HG02884 (cell line): ENCODE results near the gene CNNM4.

Experiments used
- ATAC-seq: cut with Tn5 transposase; IDR thresholded peaks from one replicate; pipeline ENCODE4 v1.9.1; 2021; ENCODE audit warnings: mild to moderate bottlenecking, moderate library complexity; ENCODE audit not compliant: unreplicated experiment

The CNNM4 gene

GRCh38 chr2:96760036-96760985 lies at the start of gene CNNM4:
Gene CNNM4, plus strand, starts transcription at chr2:96760902. Its CDS starts 98 bp downstream, at chr2:96761000.
- peak; percentile 77 for ATAC-seq

GRCh38 chr2:96710985-96711384 lies 49.7 kb upstream of the CNNM4 start:
- ATAC-seq = no peak

- no peak for ATAC-seq
Observed at GRCh38 chr2:96715658-96716057, 45.0 kb upstream of the CNNM4 start.

GRCh38 chr2:96716388-96716787 lies 44.3 kb upstream of the CNNM4 start:
- no peak for ATAC-seq

GRCh38 chr2:96726131-96726530 lies 34.6 kb upstream of the CNNM4 start:
- no peak for ATAC-seq

GRCh38 chr2:96727431-96727830 lies 33.3 kb upstream of the CNNM4 start:
- no peak for ATAC-seq

GRCh38 chr2:96729748-96730147 lies 31.0 kb upstream of the CNNM4 start:
- ATAC-seq = no peak

- ATAC-seq = no peak
Observed at GRCh38 chr2:96730212-96730611, 30.5 kb upstream of the CNNM4 start.

GRCh38 chr2:96733931-96734330 lies 26.8 kb upstream of the CNNM4 start:
- no peak for ATAC-seq

- no peak for ATAC-seq
Observed at GRCh38 chr2:96734880-96735583, 25.7 kb upstream of the CNNM4 start.

- no peak for ATAC-seq
Observed at GRCh38 chr2:96737251-96737650, 23.5 kb upstream of the CNNM4 start.

GRCh38 chr2:96737831-96738230 lies 22.9 kb upstream of the CNNM4 start:
- no peak for ATAC-seq

- no peak for ATAC-seq
Observed at GRCh38 chr2:96739076-96739632, 21.5 kb upstream of the CNNM4 start.

- ATAC-seq = peak; percentile 99
Observed at GRCh38 chr2:96739633-96740428, 20.9 kb upstream of the CNNM4 start, which contains the start of gene LMAN2L. Gene LMAN2L, minus strand, starts transcription at chr2:96740064. Its CDS starts 24 bp downstream, at chr2:96740040.

GRCh38 chr2:96747061-96747617 lies 13.6 kb upstream of the CNNM4 start:
- no peak for ATAC-seq

- no peak for ATAC-seq
Observed at GRCh38 chr2:96751800-96752199, 8.9 kb upstream of the CNNM4 start.

- no peak for ATAC-seq
Observed at GRCh38 chr2:96753661-96754282, 6.9 kb upstream of the CNNM4 start.

- no peak for ATAC-seq
Observed at GRCh38 chr2:96754317-96754716, 6.4 kb upstream of the CNNM4 start.

- ATAC-seq = no peak
Observed at GRCh38 chr2:96756788-96757476, 3.8 kb upstream of the CNNM4 start.
